ENCODE data around the gene RAB9A. TPM values are rescaled to one million over a fixed set of nuclear protein-coding genes. Genes with fewer than 3 reads are reported as not detected.

The RAB9A gene
- polyA plus RNA-seq, 3 donors, result 17.9 to 38.1 (median 30.8) TPM

DNA sequence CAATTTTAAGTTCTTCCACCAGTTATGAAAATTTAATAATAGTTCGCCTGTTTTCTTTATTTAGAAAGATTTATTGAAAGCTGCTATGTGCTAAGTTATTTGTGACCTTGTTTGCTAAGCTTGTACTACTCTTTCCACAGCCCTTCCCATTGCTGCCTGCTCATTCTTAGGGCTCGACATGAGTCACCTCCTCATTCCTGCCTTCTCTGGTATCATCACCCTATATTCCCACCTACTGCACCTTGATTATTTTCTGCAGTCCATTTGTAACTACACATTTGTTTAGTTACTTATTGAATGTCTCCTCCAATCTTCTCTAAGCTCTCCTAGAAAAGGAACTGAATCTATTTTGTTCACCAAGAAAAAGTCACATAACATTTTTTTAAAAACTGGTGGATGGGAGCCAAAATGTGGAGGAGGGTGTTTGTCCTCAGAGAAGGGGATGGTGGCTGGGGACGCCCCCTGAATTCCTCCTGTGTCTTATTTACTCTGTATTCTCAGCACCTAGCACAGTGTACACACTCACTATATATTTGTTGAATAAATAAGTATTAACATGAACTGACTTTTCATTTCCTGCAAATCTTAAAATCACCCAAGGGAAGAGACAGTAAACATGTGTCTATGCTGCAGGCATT lies 3.7 kb upstream of the RAB9A start:
- H3K79me2 ChIP-seq (ENCODE audit: insufficient read depth, low read length), result peaks cover 22% of the 10 kb centered on the region
- Mint-ChIP-seq H3K4me3 (no peak overlapping the region), H3K36me3 (no peaks in the 10 kb centered on the region), H3K4me1 (peaks cover 12% of the 10 kb centered on the region), H3K9me3 (peaks cover 0 to 16% (median 3%) of the 10 kb centered on the region in 7 donors), H3K27ac (no peak overlapping the region), H3K27me3 (ENCODE audit: low read depth in 3 of 3) (peaks cover 0 to 32% (median 3%) of the 10 kb centered on the region in 3 donors)
- H2AFZ ChIP-seq (ENCODE audit: insufficient read depth, low read depth, low read length, poor library complexity, severe bottlenecking), result no peak overlapping the region
- TF ChIP-seq, protein P1, sequence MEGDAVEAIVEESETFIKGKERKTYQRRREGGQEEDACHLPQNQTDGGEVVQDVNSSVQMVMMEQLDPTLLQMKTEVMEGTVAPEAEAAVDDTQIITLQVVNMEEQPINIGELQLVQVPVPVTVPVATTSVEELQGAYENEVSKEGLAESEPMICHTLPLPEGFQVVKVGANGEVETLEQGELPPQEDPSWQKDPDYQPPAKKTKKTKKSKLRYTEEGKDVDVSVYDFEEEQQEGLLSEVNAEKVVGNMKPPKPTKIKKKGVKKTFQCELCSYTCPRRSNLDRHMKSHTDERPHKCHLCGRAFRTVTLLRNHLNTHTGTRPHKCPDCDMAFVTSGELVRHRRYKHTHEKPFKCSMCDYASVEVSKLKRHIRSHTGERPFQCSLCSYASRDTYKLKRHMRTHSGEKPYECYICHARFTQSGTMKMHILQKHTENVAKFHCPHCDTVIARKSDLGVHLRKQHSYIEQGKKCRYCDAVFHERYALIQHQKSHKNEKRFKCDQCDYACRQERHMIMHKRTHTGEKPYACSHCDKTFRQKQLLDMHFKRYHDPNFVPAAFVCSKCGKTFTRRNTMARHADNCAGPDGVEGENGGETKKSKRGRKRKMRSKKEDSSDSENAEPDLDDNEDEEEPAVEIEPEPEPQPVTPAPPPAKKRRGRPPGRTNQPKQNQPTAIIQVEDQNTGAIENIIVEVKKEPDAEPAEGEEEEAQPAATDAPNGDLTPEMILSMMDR (IDR thresholded peaks at IDR 0.05), result no peak
- H3K9me3 ChIP-seq (replicated peaks in 1 of 2; ENCODE audit: control insufficient read depth in 1 of 2, insufficient read depth in 1 of 2, low read length in 2 of 2), result no peaks in the 10 kb centered on the region
- DNase-seq, result no peak
- peaks cover 2 to 4% of the 10 kb centered on the region in 2 donors for H3K4me1 ChIP-seq (ENCODE audit: control insufficient read depth in 1 of 2, insufficient read depth in 2 of 2, low read length in 2 of 2)
- H3K9ac ChIP-seq (ENCODE audit: insufficient read depth, low read length, poor library complexity, severe bottlenecking), result no peak overlapping the region
- WGBS (ENCODE audit: insufficient coverage), result no CpG with 5 or more reads among the region's 3 CpGs
- H3K36me3 ChIP-seq (replicated peaks in 1 of 2; ENCODE audit: control insufficient read depth in 1 of 2, insufficient read depth in 2 of 2, low read length in 2 of 2), result no peaks in the 10 kb centered on the region
- H3K4me2 ChIP-seq (replicated peaks; ENCODE audit: extremely low read depth, low read length, poor library complexity, severe bottlenecking), result no peak overlapping the region
- intact Hi-C loops (cut with micrococcal nuclease), result no loop called here
- no peaks in the 10 kb centered on the region for H4K20me1 ChIP-seq (ENCODE audit: insufficient read depth, low read length)
- H3K4me3 ChIP-seq (replicated peaks in 1 of 3; ENCODE audit: low read depth in 2 of 3, low read length in 3 of 3), result no peak overlapping the region
- H3K27ac ChIP-seq (ENCODE audit: low read depth in 1 of 2, low read length in 2 of 2), result no peak overlapping the region
- H3K27me3 ChIP-seq (ENCODE audit: control insufficient read depth in 2 of 2, insufficient read depth in 2 of 2, low read length in 2 of 2), result peaks cover 0 to 9% of the 10 kb centered on the region in 2 donors

DNA sequence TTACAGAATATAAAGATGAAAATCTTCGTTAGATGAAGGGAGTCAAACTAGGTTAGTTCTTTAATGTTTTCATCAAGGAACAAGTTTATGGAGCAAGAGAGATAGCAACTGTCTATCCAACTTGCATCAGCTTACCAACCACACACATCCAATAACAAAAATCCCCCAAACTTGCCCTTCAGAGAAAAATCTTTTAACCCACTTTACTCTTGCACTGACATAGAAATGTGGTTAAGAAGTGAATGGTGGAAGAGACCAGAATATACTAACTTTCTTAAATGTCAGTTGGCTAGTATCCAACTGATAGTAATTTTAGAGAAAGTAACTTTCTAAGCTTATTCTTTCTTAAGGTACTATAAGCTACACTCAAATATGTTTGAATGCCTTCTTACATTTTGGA lies 1.7 kb upstream of the RAB9A start:
- no peak overlapping the region for H2AFZ ChIP-seq (ENCODE audit: insufficient read depth, low read depth, low read length, poor library complexity, severe bottlenecking)
- H3K27ac ChIP-seq (ENCODE audit: low read depth in 1 of 2, low read length in 2 of 2), result no peak overlapping the region
- no CpG with 5 or more reads among the region's 1 CpG for WGBS (ENCODE audit: insufficient coverage)
- Mint-ChIP-seq H3K9me3 (peaks cover 0 to 10% (median 3%) of the 10 kb centered on the region in 7 donors), H3K27ac (no peak overlapping the region), H3K27me3 (ENCODE audit: low read depth in 3 of 3) (peaks cover 0 to 39% (median 0%) of the 10 kb centered on the region in 3 donors), H3K4me3 (no peak overlapping the region), H3K36me3 (no peaks in the 10 kb centered on the region), H3K4me1 (peaks cover 26% of the 10 kb centered on the region)
- no peak overlapping the region for H3K4me2 ChIP-seq (replicated peaks; ENCODE audit: extremely low read depth, low read length, poor library complexity, severe bottlenecking)
- no peaks in the 10 kb centered on the region for H3K36me3 ChIP-seq (replicated peaks in 1 of 2; ENCODE audit: control insufficient read depth in 1 of 2, insufficient read depth in 2 of 2, low read length in 2 of 2)
- TF ChIP-seq, protein P1 (IDR thresholded peaks at IDR 0.05), result no peak
- H3K9ac ChIP-seq (ENCODE audit: insufficient read depth, low read length, poor library complexity, severe bottlenecking), result no peak overlapping the region
- H3K9me3 ChIP-seq (replicated peaks in 1 of 2; ENCODE audit: control insufficient read depth in 1 of 2, insufficient read depth in 1 of 2, low read length in 2 of 2), result no peaks in the 10 kb centered on the region
- intact Hi-C loops (cut with micrococcal nuclease), result no loop called here
- peaks cover 5% of the 10 kb centered on the region for H4K20me1 ChIP-seq (ENCODE audit: insufficient read depth, low read length)
- H3K27me3 ChIP-seq (ENCODE audit: control insufficient read depth in 2 of 2, insufficient read depth in 2 of 2, low read length in 2 of 2), result peaks cover 0 to 12% of the 10 kb centered on the region in 2 donors
- peaks cover 15 to 21% of the 10 kb centered on the region in 2 donors for H3K4me1 ChIP-seq (ENCODE audit: control insufficient read depth in 1 of 2, insufficient read depth in 2 of 2, low read length in 2 of 2)
- DNase-seq, result no peak
- H3K79me2 ChIP-seq (ENCODE audit: insufficient read depth, low read length), result peaks cover 42% of the 10 kb centered on the region
- H3K4me3 ChIP-seq (replicated peaks in 1 of 3; ENCODE audit: low read depth in 2 of 3, low read length in 3 of 3), result no peak overlapping the region

Data from CD14-positive monocyte (primary cell).